H9 (cell line): ENCODE measurements around the gene CFAP91. TPM values are rescaled to one million over a fixed set of nuclear protein-coding genes. Genes with fewer than 3 reads are reported as not detected.

ENCODE experiments used
- DNase-seq: peaks from one replicate; pipeline ENCODE4 v3.0.0-alpha.2; 2017
- H2AFZ ChIP-seq: one replicate; pipeline ENCODE4 v1.6.1; 2013; ENCODE audit warnings: mild to moderate bottlenecking, low read length, control low read depth, moderate library complexity
- H2AK5ac ChIP-seq: 2 replicates; pipeline ENCODE4 v1.6.1; 2013; ENCODE audit warnings: low read length, control low read depth, mixed read lengths; ENCODE audit not compliant: insufficient read length
- H2BK120ac ChIP-seq: one replicate; pipeline ENCODE4 v1.6.1; 2013; ENCODE audit warnings: low read depth, mild to moderate bottlenecking, low read length, control low read depth, inconsistent platforms; ENCODE audit not compliant: poor library complexity, severe bottlenecking
- H2BK12ac ChIP-seq: 2 replicates; pipeline ENCODE4 v1.6.1; 2013; ENCODE audit warnings: low read length, control low read depth, mixed read lengths, low read depth; ENCODE audit not compliant: insufficient read length
- H2BK15ac ChIP-seq: 2 replicates; pipeline ENCODE4 v1.6.1; 2013; ENCODE audit warnings: low read depth, low read length, control low read depth
- H2BK20ac ChIP-seq: one replicate; pipeline ENCODE4 v1.6.1; 2013; ENCODE audit warnings: low read depth, mild to moderate bottlenecking, low read length, control low read depth, inconsistent platforms; ENCODE audit not compliant: poor library complexity, severe bottlenecking
- H2BK5ac ChIP-seq: 2 replicates; pipeline ENCODE4 v1.6.1; 2013; ENCODE audit warnings: low read length, control low read depth, mixed read lengths; ENCODE audit not compliant: insufficient read length
- H3K14ac ChIP-seq: 2 replicates; pipeline ENCODE4 v1.6.1; 2013; ENCODE audit warnings: low read length, control low read depth; ENCODE audit not compliant: insufficient read depth
- H3K18ac ChIP-seq: 2 replicates; pipeline ENCODE4 v1.6.1; 2013; ENCODE audit warnings: low read depth, mild to moderate bottlenecking, mixed read lengths, low read length, control low read depth; ENCODE audit not compliant: insufficient read length
- H3K23ac ChIP-seq: 2 replicates; pipeline ENCODE4 v1.6.1; 2013; ENCODE audit warnings: low read length, control low read depth, mixed read lengths, low read depth; ENCODE audit not compliant: insufficient read length
- H3K23me2 ChIP-seq: 2 replicates; pipeline ENCODE4 v1.6.1; 2013; ENCODE audit warnings: low read depth, mild to moderate bottlenecking, mixed read lengths, low read length, control low read depth; ENCODE audit not compliant: insufficient read length, poor library complexity, severe bottlenecking
- H3K27ac ChIP-seq: 2 replicates; pipeline ENCODE4 v1.5.1; 2013; ENCODE audit warnings: low read length, control low read depth, mixed read lengths, low read depth; ENCODE audit not compliant: insufficient read length
- H3K27me3 ChIP-seq: 2 replicates; pipeline ENCODE4 v1.6.1; 2013; ENCODE audit warnings: low read length, control low read depth, inconsistent platforms; ENCODE audit not compliant: insufficient read depth
- H3K4ac ChIP-seq: 2 replicates; pipeline ENCODE4 v1.6.1; 2013; ENCODE audit warnings: low read depth, mild to moderate bottlenecking, control low read depth, inconsistent platforms, low read length, moderate library complexity
- H3K4me1 ChIP-seq: 2 replicates; pipeline ENCODE4 v1.6.1; 2013; ENCODE audit warnings: low read length, control low read depth, inconsistent platforms; ENCODE audit not compliant: insufficient read depth
- H3K4me2 ChIP-seq: 2 replicates; pipeline ENCODE4 v1.6.1; 2013; ENCODE audit warnings: low read length, control low read depth, mixed read lengths; ENCODE audit not compliant: insufficient read length, insufficient read depth
- H3K56ac ChIP-seq: 2 replicates; pipeline ENCODE4 v1.6.1; 2013; ENCODE audit warnings: low read depth, mild to moderate bottlenecking, mixed read lengths, low read length, control low read depth; ENCODE audit not compliant: insufficient read length
- H3K79me1 ChIP-seq: 2 replicates; pipeline ENCODE4 v1.6.1; 2013; ENCODE audit warnings: low read depth, mild to moderate bottlenecking, moderate library complexity, low read length, control low read depth, inconsistent platforms; ENCODE audit not compliant: insufficient read depth, poor library complexity, severe bottlenecking
- H3K79me2 ChIP-seq: 2 replicates; pipeline ENCODE4 v1.6.1; 2013; ENCODE audit warnings: low read length, control low read depth, inconsistent platforms; ENCODE audit not compliant: insufficient read depth
- H3K9ac ChIP-seq: 2 replicates; pipeline ENCODE4 v1.6.1; 2013; ENCODE audit warnings: low read length, control low read depth, mixed read lengths; ENCODE audit not compliant: insufficient read length; ENCODE audit errors: extremely low read depth
- H3K9me3 ChIP-seq: one replicate; pipeline ENCODE4 v1.6.1; 2013; ENCODE audit warnings: low read depth, low read length, inconsistent platforms; ENCODE audit not compliant: control insufficient read depth
- H3T11ph ChIP-seq: one replicate; pipeline ENCODE4 v1.6.1; 2013; ENCODE audit warnings: mild to moderate bottlenecking, low read length, control low read depth, inconsistent platforms
- H4K20me1 ChIP-seq: one replicate; pipeline ENCODE4 v1.6.1; 2013; ENCODE audit not compliant: control insufficient read depth, insufficient read length, insufficient read depth
- H4K5ac ChIP-seq: 2 replicates; pipeline ENCODE4 v1.6.1; 2013; ENCODE audit warnings: low read depth, mild to moderate bottlenecking, mixed read lengths, low read length, control low read depth; ENCODE audit not compliant: insufficient read length
- H4K8ac ChIP-seq: replicated peaks from 2 replicates; pipeline ENCODE4 v1.6.1; 2013; ENCODE audit warnings: low read length, control low read depth, mixed read lengths, low read depth; ENCODE audit not compliant: insufficient read length
- H4K91ac ChIP-seq: 2 replicates; pipeline ENCODE4 v1.6.1; 2013; ENCODE audit warnings: low read depth, mild to moderate bottlenecking, moderate library complexity, mixed read lengths, low read length, control low read depth; ENCODE audit not compliant: insufficient read length
- H3K27ac Mint-ChIP-seq, 3 experiments: 2 replicates in 2 of 3; 3 replicates in 1 of 3; pipeline ENCODE4 v1.8.0; 2020 to 2021; ENCODE audit warnings: mixed read lengths in 3 of 3, mild to moderate bottlenecking in 1 of 3, moderate library complexity in 1 of 3
- H3K27me3 Mint-ChIP-seq: 2 replicates; pipeline ENCODE4 v1.8.0; 2021; ENCODE audit warnings: low read depth, mild to moderate bottlenecking, moderate library complexity, mixed read lengths
- H3K36me3 Mint-ChIP-seq, 3 experiments: 2 replicates in 2 of 3; 3 replicates in 1 of 3; pipeline ENCODE4 v1.8.0; 2020 to 2021; ENCODE audit warnings: low read depth in 3 of 3, mixed read lengths in 3 of 3; ENCODE audit not compliant: insufficient read depth in 1 of 3
- H3K4me1 Mint-ChIP-seq, 2 experiments: 2 replicates each; pipeline ENCODE4 v1.8.0; 2020; ENCODE audit warnings: mixed read lengths in 2 of 2
- H3K4me3 Mint-ChIP-seq, 2 experiments: 2 replicates in 1 of 2; 3 replicates in 1 of 2; pipeline ENCODE4 v1.8.0; 2020 to 2021; ENCODE audit warnings: mild to moderate bottlenecking in 2 of 2, mixed read lengths in 2 of 2, moderate library complexity in 1 of 2
- H3K9me3 Mint-ChIP-seq, 2 experiments: 2 replicates in 1 of 2; 3 replicates in 1 of 2; pipeline ENCODE4 v1.8.0; 2020; ENCODE audit warnings: mild to moderate bottlenecking in 2 of 2, mixed read lengths in 2 of 2, moderate library complexity in 1 of 2
- WGBS: extraction: QIAGEN DNeasy Blood & Tissue Kit; methylation state at CpG from one replicate; pipeline ENCODE4 v1.1.7; 2013; ENCODE audit warnings: missing lambda C conversion rate, low lambda C conversion rate, mixed read lengths; ENCODE audit not compliant: insufficient read length; ENCODE audit errors: extremely low coverage; 5-methylcytosine and 5-hydroxymethylcytosine counted together
- total RNA-seq: library from RNA; stranded (reverse); gene quantifications from 2 replicates; pipeline ENCODE4 v1.2.1, GENCODE V29; 2021
- TF ChIP-seq, protein P1 (sequence below): fragments of 200-600 bp; sonication (generic); conservative IDR thresholded peaks from 3 replicates; pipeline ENCODE4 v1.8.0; 2021; ENCODE audit warnings: antibody characterized with exemption, mild to moderate bottlenecking

Gene CFAP91
- total RNA-seq, 1 experiment from 2014 or later, result 2.3 TPM

DNA sequence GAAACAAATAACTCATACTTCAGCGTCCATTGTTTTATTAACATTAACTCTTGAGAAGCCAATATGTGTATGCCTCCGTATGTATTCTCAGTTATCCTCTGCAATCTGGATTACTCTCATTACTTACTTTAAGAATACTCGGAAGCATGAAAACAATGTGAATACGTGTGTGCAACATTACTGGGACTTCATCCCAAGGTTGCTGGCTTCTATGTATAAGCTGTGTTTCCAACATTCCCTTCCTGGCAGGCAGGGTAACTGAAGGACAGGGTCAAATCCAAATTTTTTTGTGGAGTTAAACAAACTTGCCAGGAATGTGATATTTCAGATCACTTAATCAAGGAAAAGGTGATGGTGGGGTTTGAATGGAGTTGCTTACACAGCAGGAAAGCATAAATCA is 44.5 kb downstream of the CFAP91 start:
- H3K27ac Mint-ChIP-seq, result no peak overlapping the region
- Histone ChIP-seq H3K79me1 (no peaks in the 10 kb centered on the region), H2BK15ac (no peak overlapping the region), H3K18ac (no peak overlapping the region), H3K27ac (no peak overlapping the region), H3K14ac (no peak overlapping the region), H3K23me2 (no peaks in the 10 kb centered on the region), H2BK120ac (no peak overlapping the region), H2BK5ac (no peak overlapping the region), H3K27me3 (no peaks in the 10 kb centered on the region), H3K9ac (no peak overlapping the region), H2BK12ac (no peak overlapping the region), H3K23ac (no peak overlapping the region), H3K4ac (no peak overlapping the region), H3K4me2 (no peak overlapping the region), H4K20me1 (no peaks in the 10 kb centered on the region), H3K56ac (no peak overlapping the region), H3K4me1 (no peaks in the 10 kb centered on the region), H3K79me2 (no peaks in the 10 kb centered on the region), H4K8ac (no peak overlapping the region), H4K5ac (no peak overlapping the region), H2AK5ac (no peak overlapping the region), H2AFZ (no peak overlapping the region), H2BK20ac (no peak overlapping the region), H3T11ph (no peak overlapping the region), H3K9me3 (no peaks in the 10 kb centered on the region), H4K91ac (no peak overlapping the region)
- WGBS, result no CpG with 5 or more reads among the region's 4 CpGs
- no peak overlapping the region for H3K4me3 Mint-ChIP-seq
- DNase-seq, result no peak
- H3K4me1 Mint-ChIP-seq, result 0 out of 4 replicates have a peak, but pooled peaks cover 0 to 2% of the 10 kb centered on the region in 2 experiments
- no peaks in the 10 kb centered on the region for H3K36me3 Mint-ChIP-seq
- H3K27me3 Mint-ChIP-seq, result no peaks in the 10 kb centered on the region; the same call in 1 of the 2 replicates
- TF ChIP-seq, protein P1, sequence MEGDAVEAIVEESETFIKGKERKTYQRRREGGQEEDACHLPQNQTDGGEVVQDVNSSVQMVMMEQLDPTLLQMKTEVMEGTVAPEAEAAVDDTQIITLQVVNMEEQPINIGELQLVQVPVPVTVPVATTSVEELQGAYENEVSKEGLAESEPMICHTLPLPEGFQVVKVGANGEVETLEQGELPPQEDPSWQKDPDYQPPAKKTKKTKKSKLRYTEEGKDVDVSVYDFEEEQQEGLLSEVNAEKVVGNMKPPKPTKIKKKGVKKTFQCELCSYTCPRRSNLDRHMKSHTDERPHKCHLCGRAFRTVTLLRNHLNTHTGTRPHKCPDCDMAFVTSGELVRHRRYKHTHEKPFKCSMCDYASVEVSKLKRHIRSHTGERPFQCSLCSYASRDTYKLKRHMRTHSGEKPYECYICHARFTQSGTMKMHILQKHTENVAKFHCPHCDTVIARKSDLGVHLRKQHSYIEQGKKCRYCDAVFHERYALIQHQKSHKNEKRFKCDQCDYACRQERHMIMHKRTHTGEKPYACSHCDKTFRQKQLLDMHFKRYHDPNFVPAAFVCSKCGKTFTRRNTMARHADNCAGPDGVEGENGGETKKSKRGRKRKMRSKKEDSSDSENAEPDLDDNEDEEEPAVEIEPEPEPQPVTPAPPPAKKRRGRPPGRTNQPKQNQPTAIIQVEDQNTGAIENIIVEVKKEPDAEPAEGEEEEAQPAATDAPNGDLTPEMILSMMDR, result no peak
- H3K9me3 Mint-ChIP-seq, result no peaks in the 10 kb centered on the region
